CD4-positive, alpha-beta T cell treated with Interleukin-4 for 1 hour (primary cell): ENCODE data around the gene PLCL1.
A peak's percentile ranks its signal among the peaks of the same experiment; 100 is the strongest.
"Not testable (repeated sequence)": the region's sequence is repeated elsewhere in the genome, so short reads cannot be mapped to it uniquely, and the experiment has no call there.

ENCODE experiments used
- DNase-seq, 2 donors: peaks; one replicate each; pipeline ENCODE4 v3.0.0-alpha.2; 2020 to 2022

PLCL1 gene

DNA sequence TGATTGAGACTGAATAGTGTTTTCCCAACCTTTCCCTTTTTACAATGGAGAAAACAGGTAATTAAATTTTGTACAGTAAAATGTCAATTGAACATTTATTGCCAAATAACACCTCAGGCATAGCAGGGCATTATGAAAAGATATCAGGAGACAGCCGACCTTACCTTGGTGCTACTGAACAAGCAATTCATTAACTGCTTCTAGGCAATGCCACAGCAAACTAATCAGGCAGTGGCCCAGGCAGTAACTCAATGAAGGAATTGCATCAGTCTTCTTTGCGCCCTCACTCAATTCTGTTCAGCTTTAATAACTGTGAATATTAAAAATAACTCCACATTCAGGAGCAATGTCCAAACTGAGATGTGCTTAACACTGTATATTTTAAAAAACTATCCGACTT, 6.1 kb downstream of the PLCL1 start:
- DNase-seq: no peak

DNA sequence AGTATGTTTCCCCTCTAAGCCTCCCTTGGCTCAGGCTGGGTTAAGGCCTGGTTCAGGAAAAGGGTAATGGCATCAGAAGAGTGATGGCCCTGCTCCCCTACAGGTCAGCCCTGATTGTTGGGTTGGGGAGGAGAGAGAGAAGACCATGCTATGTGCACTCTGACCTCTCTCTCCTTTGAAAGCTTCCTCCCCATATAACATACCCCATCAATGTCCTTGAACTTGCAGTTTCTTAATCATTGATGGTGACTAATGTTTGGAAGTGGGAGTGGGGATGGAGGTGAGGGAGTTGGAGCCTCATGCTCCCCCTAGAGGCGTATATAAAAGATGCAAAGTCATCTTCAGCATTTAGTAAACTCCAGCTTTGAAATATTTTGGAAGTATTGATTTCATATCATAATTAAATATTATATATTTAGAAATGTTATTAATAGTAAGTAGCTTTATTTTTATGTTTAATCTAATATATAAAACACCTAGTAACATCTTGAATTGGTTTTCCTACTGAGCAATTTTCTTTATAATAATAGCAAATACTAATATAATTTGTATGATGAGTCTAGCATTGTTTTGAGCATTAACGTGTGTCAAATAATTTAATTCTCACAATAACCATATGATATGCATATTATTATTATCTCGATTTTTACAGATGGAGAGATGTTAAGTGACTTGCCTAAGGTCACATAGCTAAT, 8.8 kb downstream of the PLCL1 start:
- DNase-seq: peak in 1 of 2 donors; percentile 33

DNA sequence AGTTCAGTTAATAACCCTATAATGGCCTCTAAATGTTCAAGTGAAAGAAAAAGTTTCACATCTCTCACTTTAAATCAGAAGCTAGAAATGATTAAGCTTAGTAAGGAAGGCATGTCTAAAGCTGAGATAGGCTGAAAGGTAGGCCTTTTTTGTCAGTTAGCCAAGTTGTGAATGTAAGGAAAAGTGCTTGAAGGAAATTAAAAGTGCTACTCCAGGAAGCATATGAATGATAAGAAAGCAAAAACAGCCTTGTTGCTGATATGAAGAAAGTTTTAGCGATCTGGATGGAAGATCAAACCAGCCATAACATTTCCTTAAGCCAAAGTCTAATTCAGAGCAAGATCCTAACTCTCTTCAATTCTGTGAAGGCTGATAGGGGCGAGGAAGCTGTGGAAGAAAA, 10.1 kb downstream of the PLCL1 start:
- no peak for DNase-seq

DNA sequence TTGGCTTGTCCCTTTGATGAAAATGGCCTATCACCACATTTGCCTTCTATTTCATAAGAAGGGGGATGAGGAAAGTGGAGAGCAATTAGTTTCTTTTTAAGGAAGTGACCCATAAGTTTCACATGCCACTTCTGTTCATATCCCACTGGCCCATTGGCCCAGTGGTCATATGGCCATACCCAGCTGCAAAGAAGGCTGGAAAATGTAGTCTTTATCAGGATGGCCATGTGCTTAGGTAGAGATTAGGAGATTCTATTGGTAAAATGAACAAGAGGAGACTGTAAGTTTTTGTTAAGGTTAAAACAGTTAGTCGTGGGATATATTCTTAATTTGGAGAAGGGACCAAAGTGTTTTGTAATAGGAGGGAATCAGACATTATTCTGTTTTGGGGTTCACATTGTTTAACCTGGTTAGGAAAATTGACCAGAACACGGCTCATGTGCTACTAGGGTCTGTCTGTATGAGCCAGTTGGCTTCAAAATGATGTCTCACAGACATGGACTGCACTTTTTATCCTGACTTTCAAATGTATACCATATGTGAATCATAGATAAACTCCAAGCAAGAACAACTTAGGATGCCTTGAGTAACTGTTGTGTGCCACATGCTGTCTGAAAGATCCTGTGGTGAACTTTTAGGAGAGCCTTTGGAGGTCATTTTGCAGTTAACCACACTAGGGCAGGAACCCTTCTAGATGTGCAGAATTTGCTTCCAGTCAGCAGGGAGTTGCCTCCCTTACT, 17.3 kb downstream of the PLCL1 start:
- no peak for DNase-seq

DNA sequence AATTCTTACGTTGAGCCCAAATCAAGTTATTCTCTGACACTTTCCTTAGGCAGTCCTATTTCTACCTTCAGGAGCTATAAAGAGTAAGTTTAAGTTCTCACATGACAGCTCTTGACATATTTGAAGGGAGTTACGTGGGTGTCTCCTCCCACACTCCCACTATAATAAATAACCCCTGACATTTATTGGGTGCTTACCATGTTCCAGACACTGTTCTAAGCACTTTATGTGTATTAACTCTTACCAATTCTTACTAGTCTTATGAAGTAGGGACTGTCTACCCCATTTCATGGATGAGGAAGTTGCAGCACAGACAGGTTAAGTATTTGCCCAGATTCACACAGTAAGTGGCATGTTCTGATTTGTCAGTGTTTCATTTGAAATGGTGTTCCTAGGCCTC, 17.9 kb downstream of the PLCL1 start:
- no peak for DNase-seq

DNA sequence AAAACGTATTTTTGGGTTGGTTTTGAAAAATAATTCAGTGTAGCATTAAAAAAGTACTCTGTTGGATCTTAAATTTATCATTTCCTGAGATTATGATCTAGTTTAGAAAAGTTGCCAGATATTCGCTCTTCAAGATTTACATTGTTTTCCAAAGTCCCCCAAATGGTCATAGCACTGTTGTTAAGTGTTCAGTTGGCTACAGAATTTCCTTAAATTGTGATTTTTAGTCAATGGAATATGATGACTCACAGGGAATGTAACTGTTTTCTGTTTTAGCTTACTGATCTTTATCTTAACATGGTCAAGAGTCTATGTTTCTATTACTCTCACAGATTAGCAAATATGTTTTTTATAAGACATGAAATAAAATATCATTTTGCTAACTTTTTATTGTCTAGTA, 23.2 kb downstream of the PLCL1 start:
- DNase-seq: no peak

DNA sequence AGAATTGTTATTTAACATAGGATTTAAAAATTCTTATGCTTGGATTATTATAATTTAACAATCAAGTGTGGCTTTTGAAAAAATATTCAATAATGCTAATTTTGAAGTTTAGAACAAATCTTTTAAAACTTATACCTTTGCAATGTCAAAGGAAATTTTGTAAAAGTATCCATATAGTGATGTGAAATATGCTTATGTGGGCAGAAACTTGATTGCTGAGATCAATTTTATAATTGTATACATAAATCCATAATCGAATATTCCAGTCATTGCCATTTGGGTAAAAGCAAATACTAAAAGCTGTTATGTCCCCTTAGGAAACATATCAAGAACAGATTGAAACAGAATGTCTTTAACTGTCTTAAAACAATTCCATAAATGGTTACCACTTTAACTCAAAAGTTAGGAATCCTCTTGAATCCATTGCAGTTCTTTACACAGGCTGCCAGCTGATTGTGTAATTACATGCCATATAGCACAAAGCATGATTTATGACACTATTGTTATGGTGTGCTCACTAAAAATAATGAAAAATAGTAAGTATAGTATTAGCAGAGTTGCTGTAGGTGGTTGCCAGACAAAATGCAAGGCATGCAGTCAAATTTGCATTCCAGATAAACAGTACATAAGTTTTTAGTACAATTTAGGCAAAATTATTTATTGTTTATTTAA, 24.2 kb downstream of the PLCL1 start:
- no peak for DNase-seq

DNA sequence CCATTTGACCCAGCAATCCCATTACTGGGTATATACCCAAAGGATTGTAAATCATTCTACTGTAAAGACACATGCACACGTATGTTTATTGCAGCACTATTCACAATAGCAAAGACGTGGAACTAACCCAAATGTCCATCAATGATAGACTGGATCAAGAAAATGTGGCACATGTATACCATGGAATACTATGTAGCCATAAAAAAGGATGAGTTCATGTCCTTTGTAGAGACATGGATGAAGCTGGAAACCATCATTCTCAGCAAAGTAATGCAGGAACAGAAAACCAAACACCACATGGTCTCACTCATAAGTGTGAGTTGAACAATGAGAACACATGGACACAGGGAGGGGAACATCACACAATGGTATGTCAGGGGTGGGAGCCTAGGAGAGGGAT, 30.4 kb downstream of the PLCL1 start:
- not testable (repeated sequence) for DNase-seq

DNA sequence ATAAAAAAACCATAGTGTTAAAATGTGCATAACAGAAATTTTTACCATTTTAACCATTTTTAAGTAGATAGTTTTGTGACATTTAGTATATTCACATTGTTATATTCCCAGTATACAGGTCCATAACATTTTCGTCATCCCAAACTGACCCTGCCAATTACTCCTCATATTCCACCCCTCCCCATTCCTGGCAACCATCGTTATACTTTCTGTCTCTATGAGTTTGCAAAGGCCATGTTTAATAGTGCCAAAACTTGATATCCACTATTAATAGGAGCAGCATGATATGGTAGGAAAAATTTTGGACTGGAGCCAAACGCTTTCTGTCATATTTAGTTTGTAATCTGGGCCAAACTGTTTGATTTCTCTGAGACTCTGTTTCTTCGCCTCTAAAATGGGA, 30.9 kb downstream of the PLCL1 start:
- DNase-seq: no peak

DNA sequence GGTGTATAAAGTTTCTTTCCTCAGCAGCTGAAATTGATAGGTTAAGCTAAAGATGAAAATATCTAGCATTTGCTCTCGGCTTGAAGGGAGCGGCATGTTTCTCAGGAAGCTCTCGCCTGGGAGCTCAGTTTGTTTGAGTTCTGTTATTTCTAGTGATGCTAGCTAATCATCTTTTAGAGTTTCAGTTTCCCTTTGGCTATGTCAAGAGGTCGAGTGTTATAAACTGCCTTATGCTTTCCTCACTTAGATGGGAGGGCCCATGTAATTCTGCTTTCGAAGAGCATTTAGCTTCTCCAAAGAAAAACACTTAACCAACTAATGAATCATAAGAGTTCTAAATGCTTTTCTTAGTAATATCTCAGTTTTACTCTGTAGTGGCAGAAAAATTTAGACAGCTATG, 33.6 kb downstream of the PLCL1 start:
- peak; percentile 21 to 71 for DNase-seq

DNA sequence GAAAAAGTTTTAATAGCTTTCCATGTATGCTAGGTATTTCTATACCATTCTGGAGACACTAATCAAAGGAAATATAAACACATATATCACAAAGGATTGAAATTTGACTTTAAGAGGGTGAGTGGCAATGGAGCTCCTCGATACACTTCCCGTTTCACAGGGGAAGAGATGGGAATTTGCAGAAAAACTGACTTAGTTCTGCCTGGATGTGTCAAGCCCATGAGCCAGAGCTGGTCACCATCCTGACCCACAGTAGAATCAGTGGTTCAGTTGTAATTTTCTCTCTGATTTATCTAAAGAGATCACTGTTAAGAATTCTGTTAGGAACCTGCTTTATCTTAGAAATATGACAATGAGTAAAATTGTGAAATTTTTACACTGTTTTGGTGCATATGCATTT, 34.2 kb downstream of the PLCL1 start:
- DNase-seq: no peak

DNA sequence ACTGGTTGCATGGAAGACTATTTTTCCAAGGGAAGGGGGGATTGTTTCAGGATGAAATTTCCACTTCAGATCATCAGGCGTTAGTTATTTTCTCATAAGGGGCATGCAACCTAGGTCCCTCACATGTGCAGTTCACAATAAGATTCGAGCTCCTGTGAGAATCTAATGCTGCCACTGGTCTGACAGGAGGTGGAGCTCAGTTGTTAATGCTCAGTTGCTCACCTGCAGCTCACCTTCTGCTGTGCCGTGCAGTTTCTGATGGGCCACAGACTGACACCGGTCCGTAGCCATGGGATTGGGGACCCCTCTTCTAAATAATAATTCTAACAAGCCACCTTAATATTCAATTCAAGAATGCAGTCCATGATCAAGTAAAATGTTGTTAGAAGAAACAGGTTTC, 34.9 kb downstream of the PLCL1 start:
- no peak for DNase-seq

DNA sequence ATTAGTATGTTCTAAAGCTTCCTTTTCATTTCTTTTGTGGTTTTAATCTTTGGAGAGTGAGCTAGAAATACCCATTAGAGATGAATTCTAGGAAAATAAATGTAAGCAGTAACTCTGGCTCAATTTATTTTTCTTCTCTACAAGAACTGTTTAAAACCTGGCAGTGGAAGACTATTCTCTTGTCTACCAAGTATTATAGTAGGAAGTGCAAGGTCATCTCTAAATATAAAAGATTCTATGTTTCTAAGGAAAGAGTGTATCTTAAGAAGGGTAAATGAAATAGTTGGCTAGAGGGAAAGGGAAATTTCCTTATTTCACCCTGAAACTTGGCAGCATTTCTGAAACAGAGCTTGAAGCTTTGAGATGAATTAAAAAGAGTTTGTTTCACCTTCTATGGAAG, 35.5 kb downstream of the PLCL1 start:
- DNase-seq: no peak

DNA sequence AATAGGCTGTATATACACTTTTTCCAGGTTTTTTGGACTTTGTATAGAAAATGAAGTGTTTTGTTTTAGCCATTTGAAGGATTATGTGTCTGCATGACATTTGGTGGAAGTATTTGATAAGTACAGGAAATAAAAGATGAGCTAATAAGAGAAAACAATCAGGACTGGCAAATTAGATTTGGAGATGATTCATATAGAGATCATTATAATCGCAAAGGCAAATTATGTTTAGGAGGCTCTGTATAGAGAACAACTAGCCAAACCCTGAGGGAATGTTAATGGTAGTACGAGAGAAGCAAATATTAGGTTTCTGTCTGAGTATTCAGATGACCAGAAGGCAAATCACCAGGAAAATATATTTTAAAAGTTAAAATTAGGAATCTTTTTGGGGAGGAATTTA, 41.7 kb downstream of the PLCL1 start:
- DNase-seq: no peak

DNA sequence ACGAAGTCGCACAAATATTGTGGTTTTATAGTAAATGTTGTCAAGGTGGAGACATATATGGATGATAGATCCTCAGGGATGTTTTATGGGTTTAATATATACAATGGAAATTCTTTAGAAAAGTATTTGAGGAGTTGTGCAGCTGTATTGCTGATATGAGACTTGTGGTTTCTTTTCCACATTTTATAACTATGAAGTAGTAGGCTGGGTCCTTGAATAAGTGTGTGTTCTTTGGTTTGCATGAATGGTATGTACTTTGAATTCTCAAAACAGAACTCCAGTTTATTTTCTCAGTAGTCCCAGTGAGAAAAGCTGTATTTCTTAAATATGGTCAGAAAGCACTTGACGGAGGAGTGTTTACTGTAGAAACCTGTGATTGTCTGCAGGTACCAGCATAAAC, 42.4 kb downstream of the PLCL1 start:
- DNase-seq: no peak

DNA sequence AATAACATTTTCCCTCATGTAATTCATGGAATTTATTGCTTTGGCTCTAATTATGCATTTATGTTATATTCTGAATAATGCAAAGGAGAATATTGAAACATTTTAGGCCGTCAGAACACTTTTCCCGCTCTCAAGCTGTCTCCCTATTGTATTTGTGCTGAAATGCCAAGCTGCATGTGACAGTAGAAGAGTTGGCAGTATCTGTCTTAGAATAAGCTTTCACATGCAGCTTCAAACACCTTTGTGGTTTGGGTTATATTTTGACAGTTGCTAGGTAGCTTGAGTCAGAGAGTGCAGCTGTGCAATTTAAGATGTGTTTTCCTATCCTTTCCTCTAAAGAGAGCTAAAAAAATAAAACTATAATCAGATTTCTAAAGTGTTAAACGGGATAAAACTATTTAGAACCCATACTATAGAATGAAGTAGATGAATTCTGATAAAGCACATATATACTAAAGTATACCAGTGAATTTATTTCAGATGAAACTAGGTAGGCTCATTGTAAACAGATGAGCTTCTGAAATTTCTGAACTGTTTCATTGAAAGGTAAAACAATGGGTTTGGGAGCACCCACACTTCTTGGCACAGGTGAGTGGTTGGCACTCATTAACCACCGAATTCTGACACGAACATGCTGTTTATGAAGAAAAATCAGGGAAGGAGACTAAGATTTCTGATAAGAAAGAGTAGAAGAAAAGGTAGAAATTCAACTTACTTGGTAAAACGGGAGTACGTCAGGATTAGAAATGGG, 43.4 kb downstream of the PLCL1 start:
- DNase-seq: peak; percentile 18 to 62

DNA sequence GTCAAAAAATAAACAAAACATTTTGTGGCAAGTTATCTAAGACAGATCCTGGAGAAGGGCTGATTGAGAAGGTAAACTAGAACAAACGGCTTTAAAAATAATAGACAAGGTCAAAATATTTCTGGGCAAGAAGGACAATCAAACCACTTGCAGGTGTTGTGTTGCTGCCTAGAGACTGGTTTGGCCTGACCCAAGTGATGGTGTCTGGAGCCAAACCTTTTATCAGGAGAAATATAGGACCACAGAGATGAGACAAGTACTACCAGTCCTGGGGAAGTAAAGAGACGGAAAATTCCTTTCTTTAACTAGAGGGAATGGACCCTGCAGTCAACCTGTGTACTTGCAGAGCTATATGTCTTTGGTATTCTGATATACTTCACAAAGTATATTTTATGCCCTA, 44.2 kb downstream of the PLCL1 start:
- DNase-seq: no peak

DNA sequence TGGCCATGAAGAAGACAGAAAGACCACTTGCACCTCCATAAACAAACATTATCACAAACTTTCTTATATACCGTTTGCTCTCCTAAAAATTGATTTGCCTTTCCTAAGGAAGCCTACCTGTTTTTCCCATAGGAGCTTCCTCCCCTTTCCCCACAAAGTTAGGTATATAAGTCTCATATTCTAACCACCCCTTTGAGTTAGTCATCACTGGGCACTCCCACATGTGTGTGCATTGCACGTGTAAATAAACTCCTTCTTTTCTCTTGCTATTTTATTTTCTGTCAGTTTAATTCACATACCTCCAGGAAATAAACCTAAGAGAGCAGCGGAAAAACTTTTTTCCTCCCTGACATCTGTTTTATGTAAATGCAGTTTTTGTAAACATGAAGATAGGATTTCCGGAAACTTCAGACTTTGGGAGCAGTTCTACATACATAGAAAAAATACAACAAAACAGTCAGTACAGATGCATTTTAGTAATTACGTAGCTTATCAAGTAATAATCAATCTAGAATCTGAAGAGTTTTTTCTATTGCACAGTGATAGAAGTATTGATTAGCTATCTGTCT, 46.6 kb downstream of the PLCL1 start:
- no peak for DNase-seq

DNA sequence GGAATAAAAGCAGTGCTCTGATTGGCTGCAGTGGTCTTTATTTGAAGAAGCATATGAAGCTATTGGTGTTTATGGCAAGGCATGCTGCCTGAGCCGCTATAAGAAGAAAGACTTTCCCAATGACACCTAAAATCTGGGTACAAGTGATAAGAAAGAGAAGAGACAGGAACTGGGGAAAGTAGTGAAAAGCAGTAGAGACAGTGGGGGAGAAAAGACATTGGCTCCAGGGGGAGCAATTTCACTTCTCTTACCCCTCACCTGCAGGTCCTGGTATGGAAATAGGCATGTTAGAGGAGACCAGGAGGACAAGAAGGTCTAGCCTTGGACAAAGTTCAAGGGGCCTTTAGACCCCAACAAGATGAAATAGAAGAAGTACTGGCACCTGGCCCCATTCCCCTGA, 47.1 kb downstream of the PLCL1 start:
- DNase-seq: peak in 1 of 2 donors; percentile 18

DNA sequence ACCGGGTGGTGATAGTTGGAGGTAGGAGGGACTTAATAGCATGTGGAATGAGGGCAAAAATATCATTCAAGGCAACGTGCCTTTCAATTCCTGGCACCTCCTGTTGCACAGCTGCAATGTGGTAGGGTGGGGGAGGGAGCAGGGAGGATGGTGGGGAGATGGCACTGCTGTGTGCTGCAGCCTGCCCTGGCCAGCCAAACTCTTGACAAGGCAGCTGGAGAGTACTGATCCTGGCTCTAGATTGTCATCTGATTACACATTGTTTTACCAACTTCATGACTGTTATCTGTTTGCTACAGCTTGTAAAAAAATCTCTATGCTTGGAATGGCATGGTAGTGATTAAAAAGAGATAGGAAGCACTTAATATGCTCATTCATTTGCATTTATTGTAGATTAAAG, 47.7 kb downstream of the PLCL1 start:
- no peak for DNase-seq

DNA sequence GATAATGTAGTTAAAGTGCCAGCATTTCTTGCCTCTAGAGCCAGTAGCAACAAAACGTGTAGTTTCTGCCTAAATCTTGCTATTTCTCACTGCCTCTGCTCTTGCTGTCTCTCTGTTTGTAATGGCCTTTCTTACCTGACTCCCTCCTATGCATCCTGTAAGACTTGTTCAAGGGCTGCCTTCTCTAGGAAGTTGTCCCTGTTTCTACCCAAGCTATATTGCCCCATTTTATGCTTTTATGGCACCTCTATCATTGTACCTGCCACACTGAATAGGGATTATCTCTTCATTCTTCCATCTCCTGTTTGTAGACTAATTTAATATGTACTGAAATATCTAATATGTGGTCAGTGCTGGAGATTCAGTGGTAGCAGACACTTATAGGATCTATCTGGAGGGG, 49.2 kb downstream of the PLCL1 start:
- DNase-seq: no peak

DNA sequence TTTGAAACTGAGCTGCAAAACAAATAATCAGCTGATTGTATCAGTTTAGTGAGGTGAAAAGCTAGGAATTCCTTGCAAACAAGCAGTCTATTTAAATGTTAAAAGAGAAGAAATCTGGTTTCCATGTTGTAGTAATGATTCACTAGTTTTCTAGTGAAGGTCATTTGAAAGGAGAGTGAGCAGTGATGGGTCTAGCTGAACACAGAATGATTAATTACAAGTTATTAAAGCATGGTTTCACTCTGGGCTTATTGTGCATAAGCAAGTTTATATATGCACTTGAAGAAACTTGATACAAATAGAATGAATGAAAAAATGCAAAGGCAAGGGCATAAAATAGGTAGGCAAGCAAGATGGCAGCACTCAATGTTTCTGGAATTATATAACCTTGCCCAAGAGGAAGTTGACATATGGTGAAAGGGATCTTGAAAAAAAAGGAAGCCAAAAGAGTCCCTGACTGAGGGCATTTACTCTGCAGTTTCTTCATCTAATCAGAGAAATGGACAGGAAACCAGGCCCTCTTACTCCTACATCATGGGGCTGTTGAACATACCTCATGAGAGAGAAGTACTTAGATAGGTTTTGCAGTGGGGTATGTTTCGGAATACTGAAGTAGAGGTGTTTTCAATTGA, 53.2 kb downstream of the PLCL1 start:
- no peak for DNase-seq
